Skin of body (tissue), 2 donors: ENCODE measurements around the gene NPY2R. TPM values are rescaled to one million over a fixed set of nuclear protein-coding genes. Genes with fewer than 3 reads are reported as not detected.

Source experiments
- DNase-seq: peaks from one replicate; lab custom pipeline; 2025; lab: John Stamatoyannopoulos, UW
- total RNA-seq: library from RNA; depleted of rRNA; stranded (reverse); fragments of >200 nt; gene quantifications from one replicate; pipeline ENCODE4 v1.2.3, GENCODE V29; 2014

NPY2R gene
- 0.20 TPM for total RNA-seq

GRCh38 chr4:155208258-155209054, at the start of gene NPY2R:
Gene NPY2R, plus strand, starts transcription at chr4:155208636. Its CDS starts 5,304 bp downstream, at chr4:155213940.
- DNase-seq: no peak

- DNase-seq: no peak
Observed at GRCh38 chr4:155161357-155161756, 47.1 kb upstream of the NPY2R start.

GRCh38 chr4:155164718-155165117, 43.7 kb upstream of the NPY2R start:
- no peak for DNase-seq

GRCh38 chr4:155170569-155170968, 37.9 kb upstream of the NPY2R start:
- no peak for DNase-seq

- DNase-seq: no peak
Observed at GRCh38 chr4:155173371-155173770, 35.1 kb upstream of the NPY2R start.

GRCh38 chr4:155174668-155175067, 33.8 kb upstream of the NPY2R start:
- no peak for DNase-seq

GRCh38 chr4:155179216-155179615, 29.2 kb upstream of the NPY2R start:
- peak; percentile 7 for DNase-seq

- DNase-seq: no peak
Observed at GRCh38 chr4:155186972-155187371, 21.5 kb upstream of the NPY2R start.

GRCh38 chr4:155187989-155188388, 20.4 kb upstream of the NPY2R start:
- no peak for DNase-seq

GRCh38 chr4:155190099-155190498, 18.3 kb upstream of the NPY2R start:
- no peak for DNase-seq

- no peak for DNase-seq
Observed at GRCh38 chr4:155197757-155198156, 10.7 kb upstream of the NPY2R start.

- DNase-seq: no peak
Observed at GRCh38 chr4:155207534-155208257, 740 bp upstream of the NPY2R start.

- no peak for DNase-seq
Observed at GRCh38 chr4:155220025-155220424, 11.6 kb downstream of the NPY2R start.

GRCh38 chr4:155227131-155227530, 18.7 kb downstream of the NPY2R start:
- no peak for DNase-seq

- DNase-seq: no peak
Observed at GRCh38 chr4:155228713-155229112, 20.3 kb downstream of the NPY2R start.

- DNase-seq: no peak
Observed at GRCh38 chr4:155232432-155232831, 24.0 kb downstream of the NPY2R start.

- DNase-seq: no peak
Observed at GRCh38 chr4:155234206-155234605, 25.8 kb downstream of the NPY2R start.

- no peak for DNase-seq
Observed at GRCh38 chr4:155237567-155237966, 29.1 kb downstream of the NPY2R start.

- no peak for DNase-seq
Observed at GRCh38 chr4:155241225-155241624, 32.8 kb downstream of the NPY2R start.

GRCh38 chr4:155241664-155242063, 33.2 kb downstream of the NPY2R start:
- DNase-seq: no peak

GRCh38 chr4:155245105-155245504, 36.7 kb downstream of the NPY2R start:
- no peak for DNase-seq

GRCh38 chr4:155248002-155248896, 39.8 kb downstream of the NPY2R start:
- DNase-seq: no peak
